GM23338 (cell line): Measurements from ENCODE around the gene GATAD2A. TPM values are rescaled to one million over a fixed set of nuclear protein-coding genes. Genes with fewer than 3 reads are reported as not detected.

Experiments used
- ATAC-seq: fragments of 200-7000 bp; cut with Tn5 transposase; 3 replicates; pipeline ENCODE4 v1.9.1; 2020
- DNase-seq: peaks from one replicate; pipeline ENCODE4 v3.0.0-alpha.2; 2015; ENCODE audit warnings: low spot score
- H2AFZ ChIP-seq: fragments of 200-600 bp; sonication (generic); 2 replicates; pipeline ENCODE4 v1.8.0; 2016; ENCODE audit warnings: antibody characterized with exemption, mild to moderate bottlenecking, moderate library complexity
- H3F3A ChIP-seq: fragments of 200-600 bp; sonication (generic); replicated peaks from 2 replicates; pipeline ENCODE4 v1.8.0; 2017; ENCODE audit warnings: antibody characterized with exemption, mixed run types, low read depth
- H3K27ac ChIP-seq: fragments of 200-600 bp; sonication (generic); 2 replicates; pipeline ENCODE4 v1.6.1; 2016; ENCODE audit warnings: low read depth
- H3K27me3 ChIP-seq: fragments of 200-600 bp; sonication (generic); 2 replicates; pipeline ENCODE4 v1.8.0; 2016; ENCODE audit warnings: mild to moderate bottlenecking, mixed run types, moderate library complexity; ENCODE audit not compliant: insufficient read depth
- H3K36me3 ChIP-seq: fragments of 200-600 bp; sonication (generic); 2 replicates; pipeline ENCODE4 v1.8.0; 2016; ENCODE audit warnings: mild to moderate bottlenecking; ENCODE audit not compliant: insufficient read depth
- H3K4me1 ChIP-seq: fragments of 200-600 bp; sonication (generic); 2 replicates; pipeline ENCODE4 v1.8.0; 2016; ENCODE audit warnings: mild to moderate bottlenecking, moderate library complexity; ENCODE audit not compliant: insufficient read depth
- H3K4me2 ChIP-seq: fragments of 200-600 bp; sonication (generic); 2 replicates; pipeline ENCODE4 v1.7.1; 2017; ENCODE audit warnings: mixed run types
- H3K4me3 ChIP-seq: fragments of 200-600 bp; sonication (generic); 2 replicates; pipeline ENCODE4 v1.6.1; 2016; ENCODE audit warnings: mixed run types
- H3K79me2 ChIP-seq: fragments of 200-600 bp; sonication (generic); replicated peaks from 2 replicates; pipeline ENCODE4 v1.8.0; 2017; ENCODE audit warnings: mild to moderate bottlenecking; ENCODE audit not compliant: insufficient read depth
- H3K9me2 ChIP-seq: fragments of 200-600 bp; sonication (generic); 2 replicates; pipeline ENCODE4 v1.8.0; 2017; ENCODE audit not compliant: insufficient read depth
- H4K20me1 ChIP-seq: fragments of 200-600 bp; sonication (generic); replicated peaks from 2 replicates; pipeline ENCODE4 v1.8.0; 2017; ENCODE audit warnings: mild to moderate bottlenecking; ENCODE audit not compliant: insufficient read depth
- H3K27ac Mint-ChIP-seq: 2 replicates; pipeline ENCODE4 v1.8.0; 2020; ENCODE audit warnings: inconsistent platforms, mild to moderate bottlenecking, moderate library complexity, mixed read lengths
- H3K27me3 Mint-ChIP-seq: 3 replicates; pipeline ENCODE4 v1.8.0; 2022; ENCODE audit warnings: low read depth, mild to moderate bottlenecking, moderate library complexity, mixed read lengths, inconsistent platforms; ENCODE audit not compliant: insufficient read depth, poor library complexity
- H3K36me3 Mint-ChIP-seq: 3 replicates; pipeline ENCODE4 v1.8.0; 2021; ENCODE audit warnings: low read depth, mild to moderate bottlenecking, inconsistent platforms, moderate library complexity, mixed read lengths
- H3K4me1 Mint-ChIP-seq: 3 replicates; pipeline ENCODE4 v1.8.0; 2020; ENCODE audit warnings: mild to moderate bottlenecking, inconsistent platforms, mixed read lengths
- H3K4me3 Mint-ChIP-seq: 3 replicates; pipeline ENCODE4 v1.8.0; 2021; ENCODE audit warnings: moderate library complexity, mild to moderate bottlenecking, inconsistent platforms, mixed read lengths
- H3K9me3 Mint-ChIP-seq: 3 replicates; pipeline ENCODE4 v1.8.0; 2020; ENCODE audit warnings: moderate library complexity, mild to moderate bottlenecking, inconsistent platforms, mixed read lengths
- CTCF ChIP-seq, 2 experiments: fragments of 200-600 bp in 1 of 2; sonication (generic) in 1 of 2; conservative IDR thresholded peaks; 2 replicates each; pipeline versions ENCODE4 v1.5.1 to v1.6.1; 2016 to 2017; ENCODE audit warnings: antibody characterized with exemption in 2 of 2, low read depth in 2 of 2, mild to moderate bottlenecking in 2 of 2, moderate library complexity in 1 of 2
- ETS1 ChIP-seq: IDR thresholded peaks from 2 replicates; pipeline ENCODE4 v1.6.1; 2016; ENCODE audit warnings: antibody characterized with exemption
- EZH2 ChIP-seq: fragments of 200-600 bp; sonication (generic); IDR thresholded peaks from one replicate; pipeline ENCODE4 v1.8.0; 2017; ENCODE audit warnings: antibody characterized with exemption, mild to moderate bottlenecking, low read depth; ENCODE audit not compliant: unreplicated experiment
- EZH2phosphoT487 ChIP-seq: fragments of 200-600 bp; sonication (generic); IDR thresholded peaks from one replicate; pipeline ENCODE4 v1.8.1; 2018; ENCODE audit warnings: antibody characterized with exemption; ENCODE audit not compliant: unreplicated experiment
- JUNB ChIP-seq: IDR thresholded peaks from one replicate; pipeline ENCODE4 v1.6.1; 2016; ENCODE audit warnings: antibody characterized with exemption; ENCODE audit not compliant: unreplicated experiment
- NANOG ChIP-seq: IDR thresholded peaks from 2 replicates; pipeline ENCODE4 v1.6.1; 2016; ENCODE audit warnings: antibody characterized with exemption, borderline replicate concordance
- POLR2AphosphoS5 ChIP-seq: IDR thresholded peaks from 2 replicates; pipeline ENCODE4 v1.6.1; 2016; ENCODE audit warnings: antibody characterized with exemption, low read depth
- STAT1 ChIP-seq: IDR thresholded peaks from one replicate; pipeline ENCODE4 v1.6.1; 2016; ENCODE audit warnings: antibody characterized with exemption; ENCODE audit not compliant: unreplicated experiment
- ZNF114 ChIP-seq: fragments of 250-450 bp; sonication (Bioruptor Pico); IDR thresholded peaks from 2 replicates; pipeline ENCODE4 v1.5.0; 2020; ENCODE audit warnings: mild to moderate bottlenecking, moderate library complexity
- ZNF331 ChIP-seq: fragments of 250-450 bp; sonication (Bioruptor Pico); IDR thresholded peaks from 2 replicates; pipeline ENCODE4 v1.5.0; 2020; ENCODE audit warnings: low read depth, mild to moderate bottlenecking, moderate library complexity
- ZNF462 ChIP-seq: fragments of 250-450 bp; sonication (Bioruptor Pico); IDR thresholded peaks from 2 replicates; pipeline ENCODE4 v1.5.0; 2020; ENCODE audit warnings: mild to moderate bottlenecking, moderate library complexity
- polyA plus RNA-seq: library from polyadenylated mRNA; unstranded; fragments of >200 nt; fragmentation: Nextera tagmentation; extraction: Ambion mirVana; gene quantifications from 2 replicates; pipeline ENCODE4 v1.2.1, GENCODE V29; 2016
- total RNA-seq: library from RNA; depleted of rRNA; stranded (reverse); fragments of >200 nt; shearing (Covaris generic); gene quantifications from 2 replicates; pipeline ENCODE4 v1.2.3, GENCODE V29; 2014

Gene GATAD2A
- total and polyA plus RNA-seq, 2 experiments from 2014 or later = 40.0 to 151 TPM

GRCh38 chr19:19433666-19434213 is 28.3 kb downstream of the GATAD2A start (continued):
- TF ChIP-seq EZH2phosphoT487 (no peak), ETS1 (no peak), ZNF331 (CRISPR knock-in tag) (no peak)

- no peak overlapping the region for H3K4me3 ChIP-seq
- H3K4me1 Mint-ChIP-seq = peaks cover 28% of the 10 kb centered on the region
- no peaks in the 10 kb centered on the region for H3K27me3 ChIP-seq
- no peak overlapping the region for H3K27ac Mint-ChIP-seq
- peaks cover 7% of the 10 kb centered on the region; the same call in 1 of the 3 replicates for H3K36me3 Mint-ChIP-seq
- H3K9me3 Mint-ChIP-seq = no peaks in the 10 kb centered on the region
- H3K27me3 Mint-ChIP-seq = peaks cover 11% of the 10 kb centered on the region
- no peaks in the 10 kb centered on the region for H3K9me2 ChIP-seq
- no peak overlapping the region for H2AFZ ChIP-seq
- H3K36me3 ChIP-seq = no peaks in the 10 kb centered on the region
- no peak overlapping the region for H3K4me3 Mint-ChIP-seq
- peaks cover 100% of the 10 kb centered on the region for H3K79me2 ChIP-seq
- H3K4me2 ChIP-seq = no peak overlapping the region
- DNase-seq (no peak), ATAC-seq (no peak)
- peaks cover 10% of the 10 kb centered on the region; the same call in 1 of the 2 replicates for H3K4me1 ChIP-seq
- peaks cover 98% of the 10 kb centered on the region for H4K20me1 ChIP-seq
- peaks cover 6% of the 10 kb centered on the region; the same call in 1 of the 2 replicates for H3F3A ChIP-seq
- peak overlapping the region; percentile 66; the same call in 1 of the 2 replicates for H3K27ac ChIP-seq
- TF ChIP-seq JUNB = no peak
- TF ChIP-seq ETS1 = no peak
- TF ChIP-seq ZNF331 (CRISPR knock-in tag) = no peak
- TF ChIP-seq ZNF462 (CRISPR knock-in tag) = no peak
- no peak for TF ChIP-seq NANOG
- no peak for TF ChIP-seq CTCF (conservative IDR thresholded peaks at IDR 0.05; ENCODE audit: low read depth in 2 of 2)
- no peak for TF ChIP-seq POLR2AphosphoS5
- TF ChIP-seq STAT1 = no peak
- TF ChIP-seq ZNF114 (CRISPR knock-in tag) = no peak
- TF ChIP-seq EZH2 = no peak
These were observed 29.1 kb downstream of the GATAD2A start for GRCh38 chr19:19434483-19435045.
